ENCODE measurements around the gene APC2. TPM values are rescaled to one million over a fixed set of nuclear protein-coding genes. Genes with fewer than 3 reads are reported as not detected.
"Not testable (repeated sequence)": the region's sequence is repeated elsewhere in the genome, so short reads cannot be mapped to it uniquely, and the experiment has no call there.

The APC2 gene
- total RNA-seq, 2 experiments from 2014 or later, result 0.07 to 0.29 TPM

- ChIA-PET POLR2A (interaction anchor here (1.2 to 1.5 kb wide), 3 partner anchors 20 to 611 kb away, joined by 3 to 6 read pairs (median 3); partner anchors contain the start of gene RPS15), CTCF (no interaction called here)
- ATAC-seq (no peak), DNase-seq (no peak)
- Mint-ChIP-seq H3K9me3 (no peaks in the 10 kb centered on the region), H3K4me1 (ENCODE audit: low read depth) (peaks cover 44% of the 10 kb centered on the region), H3K27ac (peak overlapping the region; percentile 30), H3K36me3 (ENCODE audit: low read depth) (peaks cover 41% of the 10 kb centered on the region), H3K4me3 (no peak overlapping the region), H3K27me3 (no peaks in the 10 kb centered on the region)
- TF ChIP-seq CTCF (IDR thresholded peaks at IDR 0.05), result no peak
- intact Hi-C loops (cut with micrococcal nuclease), result no loop called here
These were observed 32.0 kb upstream of the APC2 start for GRCh38 chr19:1417681-1418495.

- Mint-ChIP-seq H3K36me3 (ENCODE audit: low read depth) (peaks cover 46% of the 10 kb centered on the region), H3K4me3 (no peak overlapping the region), H3K27ac (no peak overlapping the region), H3K4me1 (ENCODE audit: low read depth) (peaks cover 38% of the 10 kb centered on the region), H3K27me3 (no peaks in the 10 kb centered on the region), H3K9me3 (no peaks in the 10 kb centered on the region)
- ChIA-PET POLR2A (interaction anchor here (1.1 to 1.2 kb wide), 3 partner anchors 8 to 19 kb away, joined by 3 to 5 read pairs (median 3); no protein-coding TSS in a partner anchor), CTCF (no interaction called here)
- no peak for ATAC-seq
- intact Hi-C loops (cut with micrococcal nuclease), result no loop called here
- TF ChIP-seq CTCF (IDR thresholded peaks at IDR 0.05), result no peak
- DNase-seq, result no peak
These were observed 31.5 kb upstream of the APC2 start for GRCh38 chr19:1418496-1418775.

- Mint-ChIP-seq H3K27me3 (no peaks in the 10 kb centered on the region), H3K4me1 (ENCODE audit: low read depth) (peaks cover 32% of the 10 kb centered on the region), H3K27ac (no peak overlapping the region), H3K4me3 (no peak overlapping the region), H3K36me3 (ENCODE audit: low read depth) (peaks cover 48% of the 10 kb centered on the region), H3K9me3 (no peaks in the 10 kb centered on the region)
- ATAC-seq (no peak), DNase-seq (no peak)
- intact Hi-C loops (cut with micrococcal nuclease), result no loop called here
- TF ChIP-seq CTCF (IDR thresholded peaks at IDR 0.05), result no peak
- ChIA-PET POLR2A (interaction anchor here (1.1 to 1.2 kb wide), 3 partner anchors 9 to 18 kb away, joined by 3 to 5 read pairs (median 3); no protein-coding TSS in a partner anchor), CTCF (no interaction called here)
These were observed 30.8 kb upstream of the APC2 start for GRCh38 chr19:1418951-1419738.

GRCh38 chr19:1420085-1420484 is 29.8 kb upstream of the APC2 start:
- H3K9me3 Mint-ChIP-seq; intact Hi-C loops (cut with micrococcal nuclease); H3K27ac Mint-ChIP-seq; DNase-seq; CTCF ChIA-PET; ATAC-seq; H3K4me3 Mint-ChIP-seq; H3K27me3 Mint-ChIP-seq: not testable (repeated sequence)
- Mint-ChIP-seq H3K36me3 (ENCODE audit: low read depth) (peaks cover 50% of the 10 kb centered on the region), H3K4me1 (ENCODE audit: low read depth) (peaks cover 27% of the 10 kb centered on the region)
- POLR2A ChIA-PET, result interaction anchor here (1.5 kb wide), 1 partner anchor 10 kb away, joined by 5 read pairs; no protein-coding TSS in a partner anchor

GRCh38 chr19:1420590-1420989 is 29.3 kb upstream of the APC2 start:
- ChIA-PET POLR2A (interaction anchor here (0.8 to 2.1 kb wide), 3 partner anchors 8 to 11 kb away, joined by 3 to 8 read pairs (median 5); no protein-coding TSS in a partner anchor), CTCF (interaction anchor here (0.9 to 1.1 kb wide), 2 partner anchors 11 to 17 kb away, joined by 3 read pairs; no protein-coding TSS in a partner anchor)
- H3K36me3 Mint-ChIP-seq (ENCODE audit: low read depth), result peaks cover 50% of the 10 kb centered on the region
- ATAC-seq (no peak), DNase-seq (no peak)
- H3K27ac Mint-ChIP-seq, result no peak overlapping the region
- peaks cover 22% of the 10 kb centered on the region for H3K4me1 Mint-ChIP-seq (ENCODE audit: low read depth)
- H3K27me3 Mint-ChIP-seq, result no peaks in the 10 kb centered on the region
- H3K4me3 Mint-ChIP-seq, result no peak overlapping the region
- H3K9me3 Mint-ChIP-seq, result no peaks in the 10 kb centered on the region
- intact Hi-C loops (cut with micrococcal nuclease), result no loop called here
- TF ChIP-seq CTCF (IDR thresholded peaks at IDR 0.05), result no peak

Data from activated CD8-positive, alpha-beta T cell treated with anti-CD3 and anti-CD28 coated beads for 36 hours (primary cell).